ENCODE measurements around the gene STARD5. TPM values are rescaled to one million over a fixed set of nuclear protein-coding genes. Genes with fewer than 3 reads are reported as not detected.

STARD5 gene
- total and polyA plus RNA-seq, 2 donors (not counting 1 experiment from before 2014, with no cell fraction given): 15.7 to 19.9 TPM

DNA sequence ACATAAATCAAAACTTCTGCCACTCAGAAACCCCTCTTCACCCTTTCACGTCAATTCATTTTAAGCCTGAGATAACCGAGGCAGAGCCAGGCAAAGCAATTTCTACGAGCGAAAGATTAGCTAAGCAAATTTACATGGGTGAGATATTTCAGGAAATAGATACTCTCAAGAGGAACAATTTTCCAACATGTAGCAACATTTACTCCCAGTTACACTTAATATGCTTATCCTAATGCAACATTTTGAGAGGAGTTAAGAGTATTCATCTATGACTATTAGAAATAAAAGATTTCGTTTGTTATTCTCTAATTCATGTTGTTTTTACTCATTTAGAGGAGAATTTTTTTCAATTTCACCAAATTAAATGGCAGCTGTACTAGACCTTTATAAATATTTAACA is 49.2 kb upstream of the STARD5 start:
- ChIA-PET CTCF (interaction anchor here (1.6 kb wide), 1 partner anchor 98 kb away, joined by 5 read pairs; no protein-coding TSS in a partner anchor), POLR2A (no interaction called here)
- no peak for TF ChIP-seq EZH2 (IDR thresholded peaks at IDR 0.05; ENCODE audit: borderline replicate concordance, insufficient read depth, low read depth, low read length, poor library complexity, severe bottlenecking)
- TF ChIP-seq, protein P1, sequence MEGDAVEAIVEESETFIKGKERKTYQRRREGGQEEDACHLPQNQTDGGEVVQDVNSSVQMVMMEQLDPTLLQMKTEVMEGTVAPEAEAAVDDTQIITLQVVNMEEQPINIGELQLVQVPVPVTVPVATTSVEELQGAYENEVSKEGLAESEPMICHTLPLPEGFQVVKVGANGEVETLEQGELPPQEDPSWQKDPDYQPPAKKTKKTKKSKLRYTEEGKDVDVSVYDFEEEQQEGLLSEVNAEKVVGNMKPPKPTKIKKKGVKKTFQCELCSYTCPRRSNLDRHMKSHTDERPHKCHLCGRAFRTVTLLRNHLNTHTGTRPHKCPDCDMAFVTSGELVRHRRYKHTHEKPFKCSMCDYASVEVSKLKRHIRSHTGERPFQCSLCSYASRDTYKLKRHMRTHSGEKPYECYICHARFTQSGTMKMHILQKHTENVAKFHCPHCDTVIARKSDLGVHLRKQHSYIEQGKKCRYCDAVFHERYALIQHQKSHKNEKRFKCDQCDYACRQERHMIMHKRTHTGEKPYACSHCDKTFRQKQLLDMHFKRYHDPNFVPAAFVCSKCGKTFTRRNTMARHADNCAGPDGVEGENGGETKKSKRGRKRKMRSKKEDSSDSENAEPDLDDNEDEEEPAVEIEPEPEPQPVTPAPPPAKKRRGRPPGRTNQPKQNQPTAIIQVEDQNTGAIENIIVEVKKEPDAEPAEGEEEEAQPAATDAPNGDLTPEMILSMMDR (IDR thresholded peaks at IDR 0.05): no peak
- ATAC-seq (ENCODE audit: low read depth): no peak
- H3K27ac ChIP-seq (ENCODE audit: low read length in 2 of 2): no peak overlapping the region
- no peaks in the 10 kb centered on the region for H3K4me1 ChIP-seq (ENCODE audit: control insufficient read depth in 2 of 2, insufficient read depth in 2 of 2, low read length in 2 of 2)
- no peak overlapping the region for H2AFZ ChIP-seq (ENCODE audit: insufficient read depth, low read depth, low read length, poor library complexity, severe bottlenecking)
- H3K4me2 ChIP-seq (replicated peaks; ENCODE audit: low read depth, low read length, poor library complexity, severe bottlenecking): no peak overlapping the region
- Mint-ChIP-seq H3K9me3 (ENCODE audit: insufficient read depth) (no peaks in the 10 kb centered on the region), H3K4me3 (no peak overlapping the region), H3K27me3 (peaks cover 4% of the 10 kb centered on the region), H3K27ac (no peak overlapping the region), H3K4me1 (no peaks in the 10 kb centered on the region)
- no CpG with 5 or more reads among the region's 5 CpGs for WGBS (ENCODE audit: insufficient coverage)
- intact Hi-C loops (cut with micrococcal nuclease): no loop called here
- no peak overlapping the region for H3K9ac ChIP-seq (ENCODE audit: low read length)
- no peaks in the 10 kb centered on the region for H3K79me2 ChIP-seq (ENCODE audit: control insufficient read depth, insufficient read depth, low read length)
- no peak for DNase-seq
- no peaks in the 10 kb centered on the region for H3K36me3 ChIP-seq (replicated peaks in 1 of 2; ENCODE audit: control extremely low read depth in 1 of 2, control insufficient read depth in 1 of 2, extremely low read depth in 1 of 2, insufficient read depth in 2 of 2, low read length in 1 of 2)
- H3K27me3 ChIP-seq (replicated peaks in 1 of 4; ENCODE audit: control extremely low read depth in 1 of 4, control insufficient read depth in 3 of 4, insufficient read depth in 4 of 4, low read length in 3 of 4): peaks cover 0 to 2% (median 0%) of the 10 kb centered on the region in 4 experiments
- H3K4me3 ChIP-seq (ENCODE audit: control extremely low read depth in 1 of 5, extremely low read depth in 1 of 5, insufficient read depth in 1 of 5, low read depth in 2 of 5, low read length in 4 of 5): no peak overlapping the region
- no peaks in the 10 kb centered on the region for H4K20me1 ChIP-seq (ENCODE audit: control insufficient read depth, insufficient read depth, low read length, poor library complexity, severe bottlenecking)
- H3K9me3 ChIP-seq (ENCODE audit: control extremely low read depth in 1 of 3, control insufficient read depth in 2 of 3, insufficient read depth in 1 of 3, low read length in 2 of 3): no peaks in the 10 kb centered on the region

DNA sequence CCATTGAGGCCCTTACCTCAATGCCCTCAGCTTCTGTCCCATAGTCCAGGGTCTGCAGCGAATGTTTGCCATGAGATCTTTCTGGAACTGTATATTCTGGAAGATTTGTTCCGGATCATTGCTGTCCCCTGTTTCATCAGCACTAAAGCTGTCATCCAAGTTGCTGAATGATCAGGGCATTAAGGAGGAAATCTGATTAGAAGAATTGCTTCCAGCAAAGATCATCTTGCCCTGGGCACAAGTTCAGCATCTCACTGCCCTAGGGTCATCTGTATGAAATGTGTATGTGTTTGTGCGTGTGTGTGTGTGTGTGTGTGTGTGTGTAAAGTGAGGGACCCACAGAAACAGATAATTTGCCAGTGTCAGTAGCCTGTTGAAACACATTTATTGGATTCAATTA is 48.6 kb upstream of the STARD5 start:
- TF ChIP-seq EZH2 (IDR thresholded peaks at IDR 0.05; ENCODE audit: borderline replicate concordance, insufficient read depth, low read depth, low read length, poor library complexity, severe bottlenecking): no peak
- TF ChIP-seq, protein P1 (IDR thresholded peaks at IDR 0.05): no peak
- Mint-ChIP-seq H3K27ac (no peak overlapping the region), H3K9me3 (ENCODE audit: insufficient read depth) (no peaks in the 10 kb centered on the region), H3K27me3 (peaks cover 4% of the 10 kb centered on the region), H3K4me3 (no peak overlapping the region), H3K4me1 (no peaks in the 10 kb centered on the region)
- Histone ChIP-seq H3K36me3 (replicated peaks in 1 of 2; ENCODE audit: control extremely low read depth in 1 of 2, control insufficient read depth in 1 of 2, extremely low read depth in 1 of 2, insufficient read depth in 2 of 2, low read length in 1 of 2) (no peaks in the 10 kb centered on the region), H3K4me3 (ENCODE audit: control extremely low read depth in 1 of 5, extremely low read depth in 1 of 5, insufficient read depth in 1 of 5, low read depth in 2 of 5, low read length in 4 of 5) (no peak overlapping the region), H3K9me3 (ENCODE audit: control extremely low read depth in 1 of 3, control insufficient read depth in 2 of 3, insufficient read depth in 1 of 3, low read length in 2 of 3) (no peaks in the 10 kb centered on the region), H3K4me1 (ENCODE audit: control insufficient read depth in 2 of 2, insufficient read depth in 2 of 2, low read length in 2 of 2) (no peaks in the 10 kb centered on the region), H2AFZ (ENCODE audit: insufficient read depth, low read depth, low read length, poor library complexity, severe bottlenecking) (no peak overlapping the region), H4K20me1 (ENCODE audit: control insufficient read depth, insufficient read depth, low read length, poor library complexity, severe bottlenecking) (no peaks in the 10 kb centered on the region), H3K4me2 (replicated peaks; ENCODE audit: low read depth, low read length, poor library complexity, severe bottlenecking) (no peak overlapping the region), H3K27ac (ENCODE audit: low read length in 2 of 2) (no peak overlapping the region), H3K27me3 (replicated peaks in 1 of 4; ENCODE audit: control extremely low read depth in 1 of 4, control insufficient read depth in 3 of 4, insufficient read depth in 4 of 4, low read length in 3 of 4) (no peaks in the 10 kb centered on the region), H3K9ac (ENCODE audit: low read length) (no peak overlapping the region), H3K79me2 (ENCODE audit: control insufficient read depth, insufficient read depth, low read length) (no peaks in the 10 kb centered on the region)
- ChIA-PET POLR2A (no interaction called here), CTCF (no interaction called here)
- ATAC-seq (ENCODE audit: low read depth): no peak
- intact Hi-C loops (cut with micrococcal nuclease): no loop called here
- DNase-seq: no peak
- 92% methylated on average over 2 of the region's 3 CpGs for WGBS (ENCODE audit: insufficient coverage)

Data from B cell (primary cell).